Fibroblast of skin of left quadriceps (primary cell): ENCODE data around the gene BHLHE40.

ENCODE experiments used
- DNase-seq, 2 experiments: peaks; one replicate each; pipeline ENCODE4 v3.0.0-alpha.2; 2013; ENCODE audit warnings: low read depth in 2 of 2

BHLHE40 gene

GRCh38 chr3:5001135-5001534 lies 21.9 kb downstream of the BHLHE40 start:
- DNase-seq, result no peak

GRCh38 chr3:5001805-5002173 lies 22.6 kb downstream of the BHLHE40 start:
- DNase-seq, result no peak

GRCh38 chr3:5002174-5002870 lies 23.1 kb downstream of the BHLHE40 start:
- no peak for DNase-seq

- DNase-seq, result no peak
These were observed 23.6 kb downstream of the BHLHE40 start for GRCh38 chr3:5002871-5003247.

- no peak for DNase-seq
These were observed 25.3 kb downstream of the BHLHE40 start for GRCh38 chr3:5004319-5005152.

- no peak for DNase-seq
These were observed 26.1 kb downstream of the BHLHE40 start for GRCh38 chr3:5005367-5005766.

GRCh38 chr3:5006755-5007202 lies 27.5 kb downstream of the BHLHE40 start:
- no peak for DNase-seq

- DNase-seq, result no peak
These were observed 28.6 kb downstream of the BHLHE40 start for GRCh38 chr3:5007873-5008272.

- DNase-seq, result no peak
These were observed 30.4 kb downstream of the BHLHE40 start for GRCh38 chr3:5009506-5010109.

GRCh38 chr3:5010140-5010539 lies 30.9 kb downstream of the BHLHE40 start:
- DNase-seq, result no peak

- DNase-seq, result no peak
These were observed 31.7 kb downstream of the BHLHE40 start for GRCh38 chr3:5010706-5011554.

- no peak for DNase-seq
These were observed 32.5 kb downstream of the BHLHE40 start for GRCh38 chr3:5011555-5012256.

- no peak for DNase-seq
These were observed 33.1 kb downstream of the BHLHE40 start for GRCh38 chr3:5012367-5012766.

- no peak for DNase-seq
These were observed 34.0 kb downstream of the BHLHE40 start for GRCh38 chr3:5013021-5013906.

- DNase-seq, result no peak
These were observed 35.2 kb downstream of the BHLHE40 start for GRCh38 chr3:5014391-5014790.

GRCh38 chr3:5015056-5015455 lies 35.8 kb downstream of the BHLHE40 start:
- DNase-seq, result no peak

GRCh38 chr3:5016211-5017161 lies 37.2 kb downstream of the BHLHE40 start:
- no peak for DNase-seq

GRCh38 chr3:5017925-5018531 lies 38.8 kb downstream of the BHLHE40 start:
- DNase-seq, result no peak
